Progenitor cell of endocrine pancreas (in vitro differentiated cells): ENCODE measurements around the gene RASAL2. TPM values are rescaled to one million over a fixed set of nuclear protein-coding genes. Genes with fewer than 3 reads are reported as not detected.

Experiments
- DNase-seq: peaks from one replicate; pipeline ENCODE4 v3.0.0; 2021; ENCODE audit warnings: low spot score; ENCODE audit not compliant: unreplicated experiment
- H3K27ac Mint-ChIP-seq: 2 replicates; pipeline ENCODE4 v1.8.0; 2021; ENCODE audit warnings: mild to moderate bottlenecking, moderate library complexity, mixed read lengths
- H3K27me3 Mint-ChIP-seq: 2 replicates; pipeline ENCODE4 v1.8.0; 2021; ENCODE audit warnings: mixed read lengths
- H3K36me3 Mint-ChIP-seq: 2 replicates; pipeline ENCODE4 v1.8.0; 2022; ENCODE audit warnings: mixed read lengths; ENCODE audit not compliant: insufficient read depth
- H3K4me1 Mint-ChIP-seq: 2 replicates; pipeline ENCODE4 v1.8.0; 2021; ENCODE audit warnings: low read depth, mixed read lengths
- H3K4me3 Mint-ChIP-seq: 2 replicates; pipeline ENCODE4 v1.8.0; 2021; ENCODE audit warnings: low read depth, mild to moderate bottlenecking, moderate library complexity, mixed read lengths
- H3K9me3 Mint-ChIP-seq: 2 replicates; pipeline ENCODE4 v1.8.0; 2021; ENCODE audit warnings: low read depth, mixed read lengths
- CTCF ChIP-seq: fragments of 200-600 bp; sonication (generic); IDR thresholded peaks from one replicate; pipeline ENCODE4 v1.5.0; 2021; ENCODE audit warnings: antibody characterized with exemption, mild to moderate bottlenecking; ENCODE audit not compliant: unreplicated experiment
- total RNA-seq: library from RNA; stranded (reverse); gene quantifications from 2 replicates; pipeline ENCODE4 v1.2.1, GENCODE V29; 2021

RASAL2 gene
- total RNA-seq, 1 donor from 2014 or later = 28.5 TPM

- no peak overlapping the region for H3K27ac Mint-ChIP-seq
Observed at GRCh38 chr1:178050084-178050483, 43.8 kb upstream of the RASAL2 start.

GRCh38 chr1:178051071-178051470, 42.8 kb upstream of the RASAL2 start:
- H3K9me3 Mint-ChIP-seq = no peaks in the 10 kb centered on the region
- no peak overlapping the region for H3K27ac Mint-ChIP-seq
- H3K27me3 Mint-ChIP-seq = peaks cover 11% of the 10 kb centered on the region
- no peak for TF ChIP-seq CTCF
- no peak overlapping the region for H3K4me3 Mint-ChIP-seq
- no peaks in the 10 kb centered on the region for H3K36me3 Mint-ChIP-seq
- DNase-seq = no peak
- H3K4me1 Mint-ChIP-seq = peaks cover 27% of the 10 kb centered on the region

More at GRCh38 chr1:178050084-178050483, 43.8 kb upstream of the RASAL2 start:
- Mint-ChIP-seq H3K4me3 (no peak overlapping the region), H3K27me3 (peaks cover 10% of the 10 kb centered on the region), H3K4me1 (peaks cover 26% of the 10 kb centered on the region), H3K36me3 (no peaks in the 10 kb centered on the region), H3K9me3 (no peaks in the 10 kb centered on the region)
- no peak for DNase-seq
- no peak for TF ChIP-seq CTCF

GRCh38 chr1:178052650-178053461, 41.0 kb upstream of the RASAL2 start:
- no peak for DNase-seq
- peaks cover 20% of the 10 kb centered on the region for H3K4me1 Mint-ChIP-seq
- H3K9me3 Mint-ChIP-seq = no peaks in the 10 kb centered on the region
- H3K27me3 Mint-ChIP-seq = peaks cover 12% of the 10 kb centered on the region
- H3K27ac Mint-ChIP-seq = peak overlapping the region; percentile 82
- H3K36me3 Mint-ChIP-seq = no peaks in the 10 kb centered on the region
- peak overlapping the region; percentile 4 for H3K4me3 Mint-ChIP-seq
- TF ChIP-seq CTCF = no peak

- no peak overlapping the region for H3K27ac Mint-ChIP-seq
- no peak overlapping the region for H3K4me3 Mint-ChIP-seq
- TF ChIP-seq CTCF = peak; percentile 11
- H3K27me3 Mint-ChIP-seq = peaks cover 12% of the 10 kb centered on the region
- H3K36me3 Mint-ChIP-seq = no peaks in the 10 kb centered on the region
- H3K4me1 Mint-ChIP-seq = peaks cover 20% of the 10 kb centered on the region
- DNase-seq = no peak
- no peaks in the 10 kb centered on the region for H3K9me3 Mint-ChIP-seq
Observed at GRCh38 chr1:178055093-178055492, 38.8 kb upstream of the RASAL2 start.

GRCh38 chr1:178055779-178056471, 38.0 kb upstream of the RASAL2 start:
- TF ChIP-seq CTCF = no peak
- H3K9me3 Mint-ChIP-seq = no peaks in the 10 kb centered on the region
- H3K36me3 Mint-ChIP-seq = no peaks in the 10 kb centered on the region
- peaks cover 19% of the 10 kb centered on the region for H3K4me1 Mint-ChIP-seq
- peak overlapping the region; percentile 17 for H3K27ac Mint-ChIP-seq
- H3K27me3 Mint-ChIP-seq = peaks cover 9% of the 10 kb centered on the region
- DNase-seq = no peak
- no peak overlapping the region for H3K4me3 Mint-ChIP-seq
